ENCODE measurements around the gene RNF141. TPM values are rescaled to one million over a fixed set of nuclear protein-coding genes. Genes with fewer than 3 reads are reported as not detected.

RNF141 gene
- 10 to 100 TPM; 19.4 to 20.8 TPM for total RNA-seq

DNA sequence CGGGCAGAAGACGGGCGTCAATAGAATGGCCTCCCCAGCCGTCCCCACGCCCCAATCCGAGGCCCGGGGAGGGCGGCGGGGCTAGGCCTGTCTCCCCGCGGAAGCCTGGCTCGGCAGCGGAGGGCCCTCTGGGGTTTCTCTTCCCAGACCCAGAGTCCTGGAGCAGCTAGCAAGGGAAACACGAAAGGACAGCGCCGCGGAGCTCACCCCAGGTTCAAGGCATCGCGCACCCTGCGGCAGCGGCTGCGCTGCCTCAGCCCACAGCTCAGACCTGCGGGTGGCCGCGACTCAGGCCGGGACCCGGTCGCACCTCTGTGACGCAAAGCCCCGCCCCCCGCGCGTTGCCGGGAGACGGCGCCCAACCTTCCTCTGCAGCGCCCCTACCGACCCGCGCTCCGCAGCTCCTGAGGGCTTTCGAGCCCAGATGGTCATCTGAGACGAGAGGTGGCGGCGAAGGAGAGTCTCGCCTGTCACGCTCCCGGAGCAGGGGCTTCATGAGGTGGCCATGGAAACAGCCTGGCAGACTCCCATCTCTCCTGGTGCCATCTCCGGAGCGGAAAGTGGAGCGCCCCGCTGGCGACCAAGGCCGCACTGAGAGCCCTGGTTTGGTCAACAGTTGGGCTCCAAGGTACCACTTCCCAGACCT is at the start of gene RNF141:
Gene RNF141 (minus strand): TSS at position 273 of the 646 bp plus-strand sequence. CDS start 7,029 bp downstream, outside the sequence.
- H3K9me3 Mint-ChIP-seq: no peaks in the 10 kb centered on the region
- ChIA-PET CTCF (interaction anchor here (0.6 to 4.1 kb wide), 60 partner anchors 8 to 782 kb away, joined by 3 to 53 read pairs (median 5); partner anchors contain the start of genes AMPD3 and CTR9), POLR2A (interaction anchor here (0.6 to 1.8 kb wide), 12 partner anchors 10 to 210 kb away, joined by 3 to 11 read pairs (median 4); partner anchors contain the start of gene CTR9)
- ATAC-seq (peak; percentile 98), DNase-seq (peak; percentile 97)
- TF ChIP-seq CTCF (IDR thresholded peaks at IDR 0.05): peak; percentile 87
- H3K27ac Mint-ChIP-seq: peak within 1 kb of the TSS; percentile 86
- peaks cover 24% of the 10 kb centered on the region for H3K4me1 Mint-ChIP-seq (ENCODE audit: low read depth)
- intact Hi-C loops (cut with micrococcal nuclease): loop anchor here (10.0 kb wide), 1 partner anchor 64 kb away; no protein-coding TSS in a partner anchor
- no peaks in the 10 kb centered on the region for H3K27me3 Mint-ChIP-seq
- peak within 1 kb of the TSS; percentile 93 for H3K4me3 Mint-ChIP-seq
- H3K36me3 Mint-ChIP-seq (ENCODE audit: low read depth): no peaks in the 10 kb centered on the region

GRCh38 chr11:10590218-10590915 is 49.4 kb upstream of the RNF141 start:
- no peaks in the 10 kb centered on the region for H3K9me3 Mint-ChIP-seq
- ATAC-seq: no peak

DNA sequence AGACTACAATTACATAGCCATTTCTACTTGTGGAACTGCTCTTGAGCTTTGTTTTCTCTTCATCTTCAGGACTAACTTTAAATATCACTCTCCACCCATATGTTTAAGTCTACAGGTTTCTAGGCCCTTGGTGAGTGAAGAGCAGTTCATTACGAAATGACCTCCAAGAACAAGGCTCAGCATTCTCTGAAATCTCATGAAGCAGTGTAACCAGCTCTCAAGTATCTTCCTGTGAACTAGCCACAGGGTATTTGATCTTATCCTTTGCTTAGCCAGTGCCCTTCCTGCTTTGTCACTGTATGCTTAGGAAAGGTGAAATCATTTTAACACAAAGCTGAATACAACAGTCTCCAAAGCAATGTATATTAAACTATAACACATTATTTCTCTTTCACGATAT is 47.9 kb upstream of the RNF141 start:
- Mint-ChIP-seq H3K9me3 (no peaks in the 10 kb centered on the region), H3K4me1 (ENCODE audit: low read depth) (no peaks in the 10 kb centered on the region), H3K36me3 (ENCODE audit: low read depth) (no peaks in the 10 kb centered on the region), H3K27me3 (no peaks in the 10 kb centered on the region), H3K27ac (no peak overlapping the region), H3K4me3 (no peak overlapping the region)
- ATAC-seq (no peak), DNase-seq (no peak)
- intact Hi-C loops (cut with micrococcal nuclease): no loop called here
- TF ChIP-seq CTCF (IDR thresholded peaks at IDR 0.05): no peak
- CTCF ChIA-PET: interaction anchor here (1.1 kb wide), 1 partner anchor 9 kb away, joined by 3 read pairs; no protein-coding TSS in a partner anchor
- POLR2A ChIA-PET: no interaction called here

More at GRCh38 chr11:10590218-10590915, 49.4 kb upstream of the RNF141 start:
- DNase-seq: no peak
- Mint-ChIP-seq H3K36me3 (ENCODE audit: low read depth) (no peaks in the 10 kb centered on the region), H3K27me3 (no peaks in the 10 kb centered on the region), H3K4me3 (no peak overlapping the region), H3K27ac (no peak overlapping the region), H3K4me1 (ENCODE audit: low read depth) (no peaks in the 10 kb centered on the region)
- ChIA-PET CTCF (no interaction called here), POLR2A (interaction anchor here (0.6 to 0.7 kb wide), 2 partner anchors 60 to 70 kb away, joined by 3 read pairs; no protein-coding TSS in a partner anchor)
- intact Hi-C loops (cut with micrococcal nuclease): no loop called here
- TF ChIP-seq CTCF (IDR thresholded peaks at IDR 0.05): no peak

GRCh38 chr11:10587995-10588394 is 47.0 kb upstream of the RNF141 start:
- no peak for ATAC-seq
- no peaks in the 10 kb centered on the region for H3K36me3 Mint-ChIP-seq (ENCODE audit: low read depth)
- intact Hi-C loops (cut with micrococcal nuclease): no loop called here
- no peak overlapping the region for H3K4me3 Mint-ChIP-seq
- DNase-seq: no peak
- no peaks in the 10 kb centered on the region for H3K27me3 Mint-ChIP-seq
- no peak for TF ChIP-seq CTCF (IDR thresholded peaks at IDR 0.05)
- no peaks in the 10 kb centered on the region for H3K9me3 Mint-ChIP-seq
- H3K27ac Mint-ChIP-seq: no peak overlapping the region
- ChIA-PET CTCF (interaction anchor here (1.1 kb wide), 1 partner anchor 8 kb away, joined by 3 read pairs; no protein-coding TSS in a partner anchor), POLR2A (no interaction called here)
- H3K4me1 Mint-ChIP-seq (ENCODE audit: low read depth): no peaks in the 10 kb centered on the region

GRCh38 chr11:10587388-10587787 is 46.4 kb upstream of the RNF141 start:
- POLR2A ChIA-PET: no interaction called here

More at GRCh38 chr11:10587388-10587787, 46.4 kb upstream of the RNF141 start:
- no peaks in the 10 kb centered on the region for H3K4me1 Mint-ChIP-seq (ENCODE audit: low read depth)
- intact Hi-C loops (cut with micrococcal nuclease): no loop called here
- CTCF ChIA-PET: no interaction called here
- no peak for TF ChIP-seq CTCF (IDR thresholded peaks at IDR 0.05)
- no peaks in the 10 kb centered on the region for H3K27me3 Mint-ChIP-seq
- DNase-seq: no peak
- no peak overlapping the region for H3K4me3 Mint-ChIP-seq
- no peak for ATAC-seq
- H3K27ac Mint-ChIP-seq: no peak overlapping the region
- H3K9me3 Mint-ChIP-seq: no peaks in the 10 kb centered on the region
- H3K36me3 Mint-ChIP-seq (ENCODE audit: low read depth): no peaks in the 10 kb centered on the region
